Subcutaneous abdominal adipose tissue (tissue), 5 donors: ENCODE data around the gene TNS3.

Experiments
- H3K27ac ChIP-seq: one replicate; pipeline ENCODE4 v1.7.0; 2013; ENCODE audit warnings: low read depth, mild to moderate bottlenecking, inconsistent platforms, low read length, moderate library complexity
- H3K27me3 ChIP-seq, 5 donors: one replicate each; pipeline ENCODE4 v1.7.0; 2013; ENCODE audit warnings: low read length in 5 of 5, inconsistent platforms in 1 of 5; ENCODE audit not compliant: control insufficient read depth in 5 of 5, insufficient read depth in 4 of 5
- H3K36me3 ChIP-seq, 5 donors: one replicate each; pipeline ENCODE4 v1.7.0; 2013; ENCODE audit warnings: low read length in 5 of 5; ENCODE audit not compliant: control insufficient read depth in 5 of 5, insufficient read depth in 5 of 5
- H3K4me1 ChIP-seq, 5 donors: one replicate each; pipeline ENCODE4 v1.7.0; 2013; ENCODE audit warnings: low read length in 5 of 5, mild to moderate bottlenecking in 3 of 5, moderate library complexity in 1 of 5; ENCODE audit not compliant: control insufficient read depth in 5 of 5, insufficient read depth in 5 of 5
- H3K4me3 ChIP-seq, 5 donors: one replicate each; pipeline ENCODE4 v1.7.0; 2013; ENCODE audit warnings: low read length in 5 of 5, low read depth in 1 of 5
- H3K9ac ChIP-seq, 5 donors: one replicate each; pipeline ENCODE4 v1.7.0; 2013; ENCODE audit warnings: low read length in 5 of 5, mild to moderate bottlenecking in 4 of 5, moderate library complexity in 3 of 5
- H3K9me3 ChIP-seq, 5 donors: one replicate each; pipeline ENCODE4 v1.7.0; 2013; ENCODE audit warnings: low read length in 5 of 5; ENCODE audit not compliant: control insufficient read depth in 5 of 5
- donor health status: healthy.
- donor health status: healthy.
- donor health status: healthy.
- donor health status: healthy.
- donor health status: healthy.

The TNS3 gene

GRCh38 chr7:47227762-47228177 is 354.1 kb downstream of the TNS3 start:
- no peak overlapping the region for H3K27ac ChIP-seq
- no peak overlapping the region for H3K4me3 ChIP-seq
- no peaks in the 10 kb centered on the region for H3K27me3 ChIP-seq
- H3K9ac ChIP-seq: no peak overlapping the region
- H3K36me3 ChIP-seq: no peaks in the 10 kb centered on the region
- H3K4me1 ChIP-seq: peaks cover 0 to 17% (median 6%) of the 10 kb centered on the region in 5 donors
- H3K9me3 ChIP-seq: no peaks in the 10 kb centered on the region

GRCh38 chr7:47226696-47227095 is 355.2 kb downstream of the TNS3 start:
- Histone ChIP-seq H3K27ac (no peak overlapping the region), H3K4me1 (peaks cover 0 to 17% (median 8%) of the 10 kb centered on the region in 5 donors), H3K9me3 (no peaks in the 10 kb centered on the region), H3K4me3 (no peak overlapping the region), H3K27me3 (no peaks in the 10 kb centered on the region), H3K36me3 (no peaks in the 10 kb centered on the region), H3K9ac (no peak overlapping the region)

GRCh38 chr7:47225387-47226131 is 356.4 kb downstream of the TNS3 start:
- no peak overlapping the region for H3K9ac ChIP-seq
- no peaks in the 10 kb centered on the region for H3K9me3 ChIP-seq

More at GRCh38 chr7:47225387-47226131, 356.4 kb downstream of the TNS3 start:
- no peak overlapping the region for H3K4me3 ChIP-seq
- H3K27me3 ChIP-seq: no peaks in the 10 kb centered on the region
- H3K4me1 ChIP-seq: peaks cover 0 to 17% (median 9%) of the 10 kb centered on the region in 5 donors
- no peaks in the 10 kb centered on the region for H3K36me3 ChIP-seq
- H3K27ac ChIP-seq: no peak overlapping the region
